ENCODE measurements around the gene LTB.
"Not testable (repeated sequence)": the region's sequence is repeated elsewhere in the genome, so short reads cannot be mapped to it uniquely, and the experiment has no call there.

The LTB gene

GRCh38 chr6:31607317-31607716, 25.1 kb upstream of the LTB start:
- DNase-seq: no peak

GRCh38 chr6:31597006-31597405, 14.8 kb upstream of the LTB start:
- DNase-seq: no peak

GRCh38 chr6:31592396-31592771, 10.2 kb upstream of the LTB start:
- DNase-seq: no peak

GRCh38 chr6:31590691-31591090, 8.5 kb upstream of the LTB start:
- not testable (repeated sequence) for DNase-seq

- no peak for DNase-seq
Measured at GRCh38 chr6:31588871-31589650, 6.8 kb upstream of the LTB start.

- DNase-seq: no peak
Measured at GRCh38 chr6:31587791-31588777, 5.9 kb upstream of the LTB start.

GRCh38 chr6:31586599-31587281, 4.5 kb upstream of the LTB start:
- no peak for DNase-seq

GRCh38 chr6:31586008-31586407, 3.8 kb upstream of the LTB start, which contains the start of gene LST1:
Gene LST1, plus strand, starts transcription at chr6:31586277. Its CDS starts 1,023 bp downstream, at chr6:31587300.
- no peak for DNase-seq

- no peak for DNase-seq
Measured at GRCh38 chr6:31585491-31585890, 3.3 kb upstream of the LTB start.

GRCh38 chr6:31581434-31582229, 592 bp downstream of the LTB start:
- DNase-seq: no peak

GRCh38 chr6:31580807-31581433, 1.3 kb downstream of the LTB start:
- DNase-seq: peak; percentile 94

GRCh38 chr6:31580438-31580740, 1.8 kb downstream of the LTB start:
- DNase-seq: no peak

GRCh38 chr6:31579546-31580437, 2.4 kb downstream of the LTB start:
- DNase-seq: no peak

GRCh38 chr6:31579119-31579505, 3.1 kb downstream of the LTB start:
- no peak for DNase-seq

- no peak for DNase-seq
Measured at GRCh38 chr6:31578184-31579118, 3.8 kb downstream of the LTB start.

GRCh38 chr6:31577579-31577966, 4.7 kb downstream of the LTB start:
- no peak for DNase-seq

GRCh38 chr6:31576897-31577578, 5.2 kb downstream of the LTB start:
- DNase-seq: peak; percentile 51

- no peak for DNase-seq
Measured at GRCh38 chr6:31575952-31576685, 6.1 kb downstream of the LTB start.
